Measurements from ENCODE around the gene ZFR.

ZFR gene

GRCh38 chr5:32419791-32420190, 24.7 kb downstream of the ZFR start:
- TF ChIP-seq FOXP2 (optimal IDR thresholded peaks at IDR 0.05; ENCODE audit: borderline replicate concordance, extremely low read depth, extremely low read length, insufficient read depth) (no peak), SIN3A (IDR thresholded peaks at IDR 0.05; ENCODE audit: borderline replicate concordance, insufficient read depth, low read length) (no peak)

- TF ChIP-seq FOXP2 (optimal IDR thresholded peaks at IDR 0.05; ENCODE audit: borderline replicate concordance, extremely low read depth, extremely low read length, insufficient read depth) (no peak), POLR2AphosphoS5 (IDR thresholded peaks at IDR 0.05; ENCODE audit: low read depth, low read length) (no peak), SIN3A (IDR thresholded peaks at IDR 0.05; ENCODE audit: borderline replicate concordance, insufficient read depth, low read length) (no peak), REST (IDR thresholded peaks at IDR 0.05; ENCODE audit: insufficient read depth in 1 of 2, low read depth in 2 of 2, low read length in 2 of 2) (no peak), TAF1 (IDR thresholded peaks at IDR 0.05; ENCODE audit: borderline replicate concordance, insufficient read depth, low read length) (no peak)
Observed at GRCh38 chr5:32413466-32414263, 30.9 kb downstream of the ZFR start.

GRCh38 chr5:32410630-32411029, 33.9 kb downstream of the ZFR start:
- TF ChIP-seq FOXP2 (optimal IDR thresholded peaks at IDR 0.05; ENCODE audit: borderline replicate concordance, extremely low read depth, extremely low read length, insufficient read depth): no peak
- TF ChIP-seq SIN3A (IDR thresholded peaks at IDR 0.05; ENCODE audit: borderline replicate concordance, insufficient read depth, low read length): no peak

- no peak for TF ChIP-seq TAF1 (IDR thresholded peaks at IDR 0.05; ENCODE audit: borderline replicate concordance, insufficient read depth, low read length)
- no peak for TF ChIP-seq POLR2AphosphoS5 (IDR thresholded peaks at IDR 0.05; ENCODE audit: low read depth, low read length)
- no peak for TF ChIP-seq REST (IDR thresholded peaks at IDR 0.05; ENCODE audit: insufficient read depth in 1 of 2, low read depth in 2 of 2, low read length in 2 of 2)
- TF ChIP-seq FOXP2 (optimal IDR thresholded peaks at IDR 0.05; ENCODE audit: borderline replicate concordance, extremely low read depth, extremely low read length, insufficient read depth): no peak
- TF ChIP-seq SIN3A (IDR thresholded peaks at IDR 0.05; ENCODE audit: borderline replicate concordance, insufficient read depth, low read length): no peak
Observed at GRCh38 chr5:32406650-32407049, 37.9 kb downstream of the ZFR start.

GRCh38 chr5:32405507-32405906, 39.0 kb downstream of the ZFR start:
- TF ChIP-seq POLR2AphosphoS5 (IDR thresholded peaks at IDR 0.05; ENCODE audit: low read depth, low read length) (no peak), SIN3A (IDR thresholded peaks at IDR 0.05; ENCODE audit: borderline replicate concordance, insufficient read depth, low read length) (no peak), FOXP2 (optimal IDR thresholded peaks at IDR 0.05; ENCODE audit: borderline replicate concordance, extremely low read depth, extremely low read length, insufficient read depth) (no peak), TAF1 (IDR thresholded peaks at IDR 0.05; ENCODE audit: borderline replicate concordance, insufficient read depth, low read length) (no peak), REST (IDR thresholded peaks at IDR 0.05; ENCODE audit: insufficient read depth in 1 of 2, low read depth in 2 of 2, low read length in 2 of 2) (no peak)

- TF ChIP-seq POLR2AphosphoS5 (IDR thresholded peaks at IDR 0.05; ENCODE audit: low read depth, low read length) (no peak), SIN3A (IDR thresholded peaks at IDR 0.05; ENCODE audit: borderline replicate concordance, insufficient read depth, low read length) (no peak), FOXP2 (optimal IDR thresholded peaks at IDR 0.05; ENCODE audit: borderline replicate concordance, extremely low read depth, extremely low read length, insufficient read depth) (no peak), REST (IDR thresholded peaks at IDR 0.05; ENCODE audit: insufficient read depth in 1 of 2, low read depth in 2 of 2, low read length in 2 of 2) (no peak), TAF1 (IDR thresholded peaks at IDR 0.05; ENCODE audit: borderline replicate concordance, insufficient read depth, low read length) (no peak)
Observed at GRCh38 chr5:32403760-32404159, 40.8 kb downstream of the ZFR start.
